ENCODE measurements around the gene ZNF770.

The ZNF770 gene, protein sequence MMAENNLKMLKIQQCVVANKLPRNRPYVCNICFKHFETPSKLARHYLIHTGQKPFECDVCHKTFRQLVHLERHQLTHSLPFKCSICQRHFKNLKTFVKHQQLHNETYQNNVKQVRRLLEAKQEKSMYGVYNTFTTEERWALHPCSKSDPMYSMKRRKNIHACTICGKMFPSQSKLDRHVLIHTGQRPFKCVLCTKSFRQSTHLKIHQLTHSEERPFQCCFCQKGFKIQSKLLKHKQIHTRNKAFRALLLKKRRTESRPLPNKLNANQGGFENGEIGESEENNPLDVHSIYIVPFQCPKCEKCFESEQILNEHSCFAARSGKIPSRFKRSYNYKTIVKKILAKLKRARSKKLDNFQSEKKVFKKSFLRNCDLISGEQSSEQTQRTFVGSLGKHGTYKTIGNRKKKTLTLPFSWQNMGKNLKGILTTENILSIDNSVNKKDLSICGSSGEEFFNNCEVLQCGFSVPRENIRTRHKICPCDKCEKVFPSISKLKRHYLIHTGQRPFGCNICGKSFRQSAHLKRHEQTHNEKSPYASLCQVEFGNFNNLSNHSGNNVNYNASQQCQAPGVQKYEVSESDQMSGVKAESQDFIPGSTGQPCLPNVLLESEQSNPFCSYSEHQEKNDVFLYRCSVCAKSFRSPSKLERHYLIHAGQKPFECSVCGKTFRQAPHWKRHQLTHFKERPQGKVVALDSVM

DNA sequence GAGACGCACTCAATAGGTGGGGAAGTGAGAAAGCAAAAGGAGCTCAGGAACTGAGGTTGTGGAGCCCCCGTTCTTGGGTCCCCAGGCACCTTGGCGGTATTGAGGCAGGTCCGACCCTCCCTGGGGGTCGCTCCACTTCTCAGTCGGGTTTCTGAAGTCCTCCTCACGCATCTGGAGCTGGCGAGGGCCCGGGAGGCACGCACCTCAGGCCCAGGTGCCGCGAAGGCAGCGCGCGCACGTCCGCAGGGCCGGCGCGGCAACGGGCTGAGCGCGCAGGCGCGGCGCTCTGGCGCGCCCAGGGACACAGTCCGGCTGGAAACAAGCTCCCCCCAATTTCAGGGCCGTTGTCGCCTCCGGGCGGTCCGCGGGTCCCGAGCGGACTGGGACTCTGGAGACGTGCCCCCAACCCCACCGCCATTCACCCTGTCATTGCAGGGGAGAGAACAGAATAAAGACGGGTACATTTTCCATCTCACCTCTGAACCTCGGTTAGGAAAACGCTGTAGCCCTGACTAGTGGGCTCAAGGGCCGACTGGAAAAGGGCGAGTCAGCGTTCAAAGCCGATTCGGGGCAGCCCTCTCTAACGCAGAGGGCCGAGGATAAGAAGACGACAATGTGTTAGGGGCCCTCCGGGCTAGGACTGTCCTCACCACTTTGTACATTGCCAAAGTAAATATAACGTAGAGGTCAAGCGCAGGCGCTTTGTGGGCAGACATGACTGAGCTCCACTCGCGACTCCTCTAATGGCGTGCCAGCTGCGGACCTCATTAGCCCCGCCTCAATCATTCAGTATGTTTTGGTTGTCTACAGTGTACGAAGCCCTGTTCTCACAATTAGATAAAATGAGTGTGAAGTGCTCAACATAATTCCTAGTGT lies at the start of gene ZNF770:
ZNF770 (minus strand) TSS at position 261 of the 876 bp plus-strand sequence. CDS start 4,853 bp downstream, outside the sequence.
- FAIRE-seq: no peak

DNA sequence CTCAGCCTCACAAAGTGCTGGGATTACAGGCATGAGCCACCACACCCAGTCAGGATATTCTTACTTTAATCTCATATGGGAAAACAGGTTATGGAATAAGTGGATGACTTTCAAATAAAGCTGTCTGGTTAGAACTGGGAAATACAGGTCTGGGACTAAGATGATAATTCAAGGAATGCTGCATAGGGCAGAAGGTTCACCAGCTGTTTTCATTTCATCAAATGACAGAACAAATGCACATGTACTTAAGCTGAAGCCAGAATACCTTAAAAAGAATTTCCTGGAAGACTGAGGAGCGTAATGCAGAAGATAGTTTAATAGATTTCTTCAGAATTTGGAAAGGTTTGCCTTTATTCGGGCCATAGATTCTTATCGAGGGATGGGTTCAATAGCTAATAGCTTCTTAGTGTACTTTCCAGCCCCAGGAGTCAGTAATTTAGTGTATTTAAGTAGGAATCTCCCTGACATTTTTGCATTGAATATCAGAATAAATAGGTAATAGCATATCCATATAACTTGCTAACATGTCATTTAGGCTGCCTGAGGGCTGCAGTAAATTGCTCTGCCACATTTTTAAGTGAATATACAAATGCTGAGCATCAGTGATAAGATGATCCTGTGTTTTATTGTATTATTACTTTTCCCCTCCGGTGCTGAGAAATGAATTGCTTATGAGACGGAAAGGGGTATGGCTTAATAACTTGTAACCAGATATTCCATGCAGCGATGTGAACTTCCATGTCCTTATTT lies 40.3 kb upstream of the ZNF770 start:
- FAIRE-seq: no peak

DNA sequence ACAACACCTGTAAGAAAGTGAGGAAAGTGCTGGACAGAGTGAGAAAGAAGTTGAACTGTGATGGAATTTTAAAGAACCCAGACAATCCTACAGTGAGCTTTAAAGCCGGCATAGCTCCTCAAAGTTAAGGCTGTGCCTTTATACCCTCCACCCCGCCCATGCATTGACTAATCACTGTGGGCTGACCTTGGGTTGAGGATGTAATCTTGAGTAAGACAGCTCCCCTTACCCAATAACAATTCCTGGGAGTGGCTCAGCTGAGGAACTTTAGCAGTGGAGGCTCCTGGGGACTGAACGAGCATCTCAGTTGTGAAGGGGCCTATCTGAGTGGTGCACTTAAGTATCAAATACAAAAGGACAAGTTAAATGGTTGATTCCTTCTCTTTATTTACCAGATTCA lies 35.7 kb upstream of the ZNF770 start:
- no peak for FAIRE-seq

DNA sequence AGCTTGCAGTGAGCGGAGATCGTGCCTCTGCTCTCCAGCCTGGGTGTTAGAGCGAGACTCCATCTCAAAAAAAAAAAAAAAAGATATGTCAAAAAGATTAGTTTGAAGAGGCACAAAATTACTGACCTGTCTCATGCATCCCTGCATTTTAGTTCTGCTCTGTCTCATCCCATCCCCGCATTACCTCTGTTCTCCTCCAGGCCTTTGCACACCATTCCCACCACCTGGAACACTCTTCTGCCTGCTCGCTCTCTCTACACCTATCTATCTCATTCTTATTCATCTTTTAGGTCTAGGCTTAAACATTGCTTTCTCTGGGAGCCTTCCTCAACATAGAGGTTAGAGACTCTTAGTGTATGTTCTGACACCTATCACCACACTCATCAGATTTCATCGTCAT lies 32.9 kb upstream of the ZNF770 start:
- no peak for FAIRE-seq

DNA sequence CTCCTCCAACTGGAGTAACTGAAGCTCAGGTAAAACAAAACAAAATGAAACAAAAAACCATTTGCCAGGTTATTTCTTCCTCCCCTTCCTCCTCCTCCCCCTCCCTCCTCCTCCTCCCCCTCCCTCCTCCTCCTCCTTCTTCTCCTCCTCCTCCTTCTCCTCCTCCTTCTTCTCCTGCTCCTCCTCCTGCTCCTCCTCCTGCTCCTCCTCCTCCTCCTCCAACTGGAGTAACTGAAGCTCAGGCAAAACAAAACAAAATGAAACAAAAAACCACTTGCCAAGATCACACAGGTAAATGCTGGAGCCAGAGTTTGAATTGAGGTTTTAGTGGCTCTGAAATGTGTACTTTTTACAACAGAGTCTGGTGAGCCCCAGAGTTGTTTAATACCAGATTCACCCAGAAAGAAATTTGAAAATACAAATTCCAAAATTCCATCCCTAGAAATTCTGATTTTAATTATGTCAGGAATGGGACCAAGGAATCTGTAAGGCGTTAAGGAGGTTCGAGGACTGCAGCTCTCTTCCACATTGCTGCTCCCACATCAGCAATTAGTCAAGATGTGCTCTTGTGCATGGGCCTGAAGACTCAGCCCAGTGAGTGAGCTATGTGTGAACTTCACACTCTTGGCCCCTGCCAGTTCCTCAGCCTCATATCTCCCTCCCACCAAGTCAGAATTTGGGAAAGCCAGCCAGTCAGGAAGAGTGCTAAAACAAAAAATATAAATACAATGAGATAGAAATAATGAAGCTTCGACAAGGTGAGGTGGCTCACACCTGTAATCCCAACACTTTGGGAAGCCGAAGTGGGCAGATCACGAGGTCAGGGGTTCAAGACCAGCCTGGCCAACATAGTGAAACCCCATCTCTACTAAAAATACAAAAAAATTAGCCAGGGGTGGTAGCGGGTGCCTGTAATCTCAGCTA lies 31.6 kb upstream of the ZNF770 start:
- no peak for FAIRE-seq

DNA sequence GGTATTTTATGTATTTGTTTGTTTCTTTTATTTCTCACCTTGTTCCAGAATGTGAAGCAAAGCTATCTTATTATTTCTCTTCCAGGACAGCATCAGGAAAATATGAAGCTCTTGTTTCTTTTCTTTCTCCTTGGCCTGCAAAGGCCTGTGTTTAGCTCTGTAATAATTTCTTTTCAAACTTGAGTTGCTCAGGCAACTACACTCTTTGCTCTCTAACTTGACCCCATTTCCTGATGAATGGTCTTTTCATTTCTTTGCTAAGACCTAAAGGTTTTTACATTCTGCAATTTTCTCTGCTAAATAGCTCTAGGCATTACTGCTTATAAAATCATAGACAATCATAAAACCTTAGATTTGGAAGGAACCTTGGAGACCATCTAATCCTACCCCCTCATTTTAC lies 26.2 kb upstream of the ZNF770 start:
- no peak for FAIRE-seq

DNA sequence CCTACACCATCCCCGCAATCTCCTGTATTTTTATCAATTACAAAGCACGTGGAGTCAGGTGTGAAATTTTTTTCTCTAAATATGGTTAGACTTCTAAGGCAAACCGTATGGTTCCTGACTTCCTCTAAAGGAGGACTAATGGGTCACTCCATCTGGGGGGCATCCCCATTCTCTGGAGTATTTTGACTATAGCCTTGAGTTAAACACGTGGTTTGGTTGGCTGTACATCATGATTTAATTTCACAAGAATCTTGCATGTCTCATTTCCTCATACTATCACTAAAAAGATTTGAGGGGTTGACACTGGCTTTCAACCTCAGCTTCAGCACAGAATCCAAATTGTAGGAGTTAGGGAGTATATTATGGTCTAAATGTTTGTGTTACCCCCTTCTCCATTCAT lies 25.3 kb upstream of the ZNF770 start:
- no peak for FAIRE-seq

DNA sequence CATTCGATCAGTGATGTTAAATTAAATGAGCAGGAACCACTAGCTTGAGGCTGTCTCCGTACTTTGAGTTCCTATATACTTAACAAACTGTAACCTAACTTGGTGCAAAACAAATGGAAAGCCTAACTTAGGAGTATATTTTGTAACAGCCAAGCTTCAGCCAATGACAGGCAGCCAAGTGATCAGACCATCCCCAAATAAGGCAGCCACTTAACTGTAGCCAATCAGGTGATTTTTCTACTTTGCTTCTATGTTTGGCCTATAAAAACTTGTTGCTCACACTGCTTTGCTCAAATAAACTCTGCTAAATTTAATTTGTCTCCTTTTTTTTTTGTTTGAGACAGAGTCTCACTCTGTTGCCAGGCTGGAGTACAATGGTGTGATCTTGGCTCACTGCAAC lies 19.3 kb upstream of the ZNF770 start:
- no peak for FAIRE-seq

DNA sequence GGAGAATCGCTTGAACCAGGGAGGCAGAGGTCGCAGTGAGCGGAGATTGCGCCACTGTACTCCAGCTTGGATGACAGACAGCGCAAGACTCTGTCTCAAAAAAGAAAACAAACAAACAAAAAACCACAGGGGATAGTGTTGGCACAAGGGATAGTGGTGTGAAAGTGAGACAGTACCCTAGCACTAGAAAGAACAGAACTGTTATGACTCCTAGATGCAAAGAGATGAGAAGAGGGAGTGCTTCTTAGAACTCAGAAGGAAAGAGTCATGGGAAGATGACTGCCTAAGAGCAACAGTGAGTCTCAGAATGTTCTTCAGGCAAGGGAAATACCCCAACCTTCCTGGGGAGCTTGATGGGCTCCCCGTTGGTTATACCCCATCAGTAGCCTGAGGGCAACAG lies 17.8 kb upstream of the ZNF770 start:
- no peak for FAIRE-seq

DNA sequence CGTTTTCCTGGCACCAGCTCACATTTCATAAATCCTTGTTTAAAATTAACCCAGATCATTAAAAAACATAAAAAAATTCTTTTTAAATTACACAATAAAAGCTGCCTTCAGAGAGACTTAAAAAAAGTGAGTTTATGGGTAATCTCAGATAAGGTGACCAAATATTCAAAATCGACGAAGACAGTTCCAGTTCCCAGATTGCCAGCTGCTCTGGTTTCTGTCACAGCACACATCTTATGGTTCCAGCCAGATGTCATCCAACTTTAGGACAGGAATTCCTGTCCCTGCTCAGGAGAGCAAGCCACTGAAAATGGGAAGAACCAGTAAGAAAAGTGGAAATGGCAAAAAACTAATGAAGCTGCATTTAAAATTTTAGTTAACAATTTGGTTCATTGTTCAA lies 15.8 kb upstream of the ZNF770 start:
- no peak for FAIRE-seq

DNA sequence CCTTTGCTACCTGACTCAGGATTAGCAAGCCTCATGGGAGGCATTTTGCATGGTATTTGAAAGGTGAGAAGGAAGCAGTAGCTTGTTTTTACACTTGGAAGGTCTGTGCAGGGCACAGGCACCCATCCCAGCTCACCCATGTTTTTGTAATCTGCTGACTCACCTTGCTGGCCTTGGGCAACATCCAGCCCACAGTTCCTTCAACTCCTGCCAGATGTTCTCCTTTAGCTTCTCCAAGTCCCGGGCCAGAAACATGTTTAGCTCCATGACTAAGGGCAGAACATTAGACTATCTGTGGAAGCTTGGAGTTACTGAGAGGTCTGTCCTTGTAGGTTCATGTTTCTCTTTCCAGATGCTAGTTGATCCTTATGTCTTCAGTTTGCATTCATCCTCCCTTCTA lies 12.4 kb upstream of the ZNF770 start:
- no peak for FAIRE-seq

DNA sequence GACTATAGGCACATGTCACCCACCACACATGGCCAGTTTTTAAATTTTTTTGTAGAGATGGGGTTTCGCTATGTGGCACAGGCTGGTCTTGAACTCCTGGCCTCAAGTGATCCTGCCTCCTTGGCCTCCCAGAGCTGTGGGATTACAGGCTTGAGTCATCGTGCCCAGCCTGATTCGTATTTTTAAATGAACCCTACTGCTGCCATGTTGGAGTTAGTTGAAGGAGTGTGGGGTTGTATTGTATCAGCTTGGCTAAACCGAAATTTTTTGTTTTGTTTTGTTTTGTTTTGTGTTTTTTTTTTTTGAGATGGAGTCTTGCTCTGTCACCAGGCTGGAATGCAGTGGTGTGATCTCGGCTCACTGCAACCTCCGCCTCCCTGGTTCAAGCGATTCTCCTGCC lies 11.8 kb upstream of the ZNF770 start:
- FAIRE-seq: no peak

DNA sequence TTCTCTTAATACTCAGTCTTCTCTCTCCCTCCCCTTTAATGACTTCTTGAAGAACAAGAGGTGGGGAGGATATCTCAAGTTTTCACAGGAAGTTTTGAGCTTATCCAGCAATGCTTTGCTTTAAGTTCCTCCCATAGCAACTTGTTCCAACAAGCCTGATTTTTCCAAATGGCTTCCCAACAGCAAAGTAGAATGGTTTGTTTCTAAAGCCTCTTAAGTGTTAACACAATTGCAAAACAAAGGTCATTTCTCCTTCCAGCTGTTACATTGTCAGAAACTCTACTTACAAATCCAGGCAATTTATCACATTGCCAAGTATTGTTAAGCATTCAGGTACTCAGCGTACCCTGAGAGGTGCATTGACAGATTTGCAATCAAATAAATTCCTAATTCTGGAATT lies 6.8 kb upstream of the ZNF770 start:
- FAIRE-seq: no peak

DNA sequence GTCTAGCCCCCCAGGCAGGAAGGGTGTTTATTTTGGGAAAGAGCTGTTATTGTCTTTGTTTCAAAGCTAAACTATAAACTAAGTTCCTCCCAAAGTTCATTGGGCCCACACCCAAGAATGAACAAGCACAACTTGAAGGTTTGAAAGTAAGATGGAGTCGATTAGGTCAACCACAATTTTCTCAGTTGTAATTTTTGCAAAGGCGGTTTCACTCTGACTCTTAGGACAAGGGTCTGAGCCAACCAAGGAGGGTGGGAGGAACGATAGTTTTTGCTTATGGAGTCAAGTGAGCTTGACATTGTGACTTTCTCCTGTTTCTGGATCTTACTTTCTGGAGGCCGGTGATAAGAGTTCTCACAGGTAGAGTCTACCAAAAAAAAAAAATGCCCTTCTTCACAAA lies 5.8 kb upstream of the ZNF770 start:
- FAIRE-seq: no peak

DNA sequence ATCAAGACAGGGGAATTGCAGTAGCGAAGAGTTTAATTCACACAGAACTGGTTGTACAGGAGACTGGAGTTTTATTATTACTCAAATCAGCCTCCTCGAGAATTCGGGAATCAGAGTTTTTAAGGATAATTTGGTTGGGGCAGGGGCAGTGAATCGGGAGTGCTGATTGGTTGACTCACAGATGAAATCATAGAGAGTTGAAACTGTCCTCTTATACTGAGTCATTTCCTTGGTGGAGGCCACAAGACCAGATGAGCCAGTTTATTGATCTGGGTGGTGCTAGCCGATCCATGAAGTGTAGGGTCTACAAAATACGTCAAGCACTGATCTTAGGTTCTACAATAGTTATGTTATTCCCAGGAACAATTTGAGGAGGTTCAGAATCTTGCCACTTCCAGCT lies 5.3 kb upstream of the ZNF770 start:
- no peak for FAIRE-seq

DNA sequence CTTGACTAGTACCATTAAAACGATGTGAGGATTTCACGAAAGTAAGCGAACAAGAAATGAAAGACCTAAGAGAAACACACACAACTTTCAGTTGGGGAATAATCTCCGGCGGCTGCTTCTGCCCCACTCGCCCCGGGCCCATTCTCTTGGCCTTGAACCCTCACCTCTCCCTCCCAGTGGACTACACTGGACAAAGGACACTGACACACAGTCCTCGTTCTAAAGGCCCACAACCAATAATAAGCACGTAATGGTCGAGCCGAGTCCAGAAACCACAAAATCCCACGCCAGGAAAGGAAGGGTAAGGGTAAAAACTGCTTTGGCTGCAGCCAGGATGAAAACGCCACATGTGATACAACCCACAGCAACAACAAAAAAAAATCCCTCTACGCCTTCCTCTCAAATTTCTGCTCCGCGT lies 469 bp downstream of the ZNF770 start:
- no peak for FAIRE-seq

DNA sequence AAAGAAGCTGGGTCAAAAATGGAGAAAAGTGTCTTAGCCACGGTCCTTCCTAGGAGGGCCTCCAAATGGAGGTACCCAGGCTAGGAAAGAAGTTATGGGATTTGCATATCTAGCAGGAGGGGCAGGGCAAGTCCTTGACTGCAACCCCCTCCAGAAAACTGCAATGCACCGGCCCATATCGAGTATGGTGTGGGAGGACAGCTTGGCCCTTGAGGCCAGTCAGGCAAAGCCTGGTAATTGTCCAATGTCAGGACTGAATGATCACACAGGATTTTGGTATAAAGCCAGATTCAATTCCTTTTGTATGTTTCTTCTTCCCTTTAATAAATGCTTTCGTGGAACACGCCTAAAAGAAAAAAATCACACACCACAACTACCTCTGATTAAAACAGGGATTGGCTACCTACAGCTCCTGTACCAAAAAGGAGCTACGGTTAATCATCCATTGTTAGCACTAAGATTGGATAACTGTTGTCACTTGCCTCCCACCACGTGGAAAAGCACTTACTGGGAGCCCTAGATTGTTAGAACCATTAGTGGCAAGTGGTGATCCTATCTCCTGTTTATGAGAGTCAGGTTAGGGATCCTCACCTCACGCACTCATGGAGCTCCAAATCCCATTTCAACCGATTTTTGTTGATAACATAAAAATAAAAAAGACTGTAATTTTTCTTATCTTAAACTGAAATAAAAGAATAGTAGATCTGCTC lies 1.2 kb downstream of the ZNF770 start:
- FAIRE-seq: no peak

DNA sequence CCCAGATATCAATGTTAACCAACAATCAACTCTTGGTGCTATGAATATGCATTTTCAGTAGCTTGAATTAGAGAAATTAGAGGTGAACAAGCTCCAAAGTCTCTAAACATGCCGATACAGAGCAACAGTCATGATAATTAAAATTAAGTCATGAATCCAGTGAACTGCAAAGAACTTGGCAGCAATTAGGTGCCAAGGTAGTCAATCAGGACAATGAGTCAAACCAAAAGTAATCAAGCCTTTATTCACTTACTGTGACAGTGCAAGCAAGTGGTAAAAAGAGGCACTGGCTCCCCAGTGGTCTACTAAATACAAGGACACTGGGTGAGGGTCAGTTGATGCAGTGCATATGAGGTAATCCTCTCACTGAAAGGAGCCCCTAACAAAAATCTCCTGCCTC lies 1.8 kb downstream of the ZNF770 start:
- FAIRE-seq: no peak

DNA sequence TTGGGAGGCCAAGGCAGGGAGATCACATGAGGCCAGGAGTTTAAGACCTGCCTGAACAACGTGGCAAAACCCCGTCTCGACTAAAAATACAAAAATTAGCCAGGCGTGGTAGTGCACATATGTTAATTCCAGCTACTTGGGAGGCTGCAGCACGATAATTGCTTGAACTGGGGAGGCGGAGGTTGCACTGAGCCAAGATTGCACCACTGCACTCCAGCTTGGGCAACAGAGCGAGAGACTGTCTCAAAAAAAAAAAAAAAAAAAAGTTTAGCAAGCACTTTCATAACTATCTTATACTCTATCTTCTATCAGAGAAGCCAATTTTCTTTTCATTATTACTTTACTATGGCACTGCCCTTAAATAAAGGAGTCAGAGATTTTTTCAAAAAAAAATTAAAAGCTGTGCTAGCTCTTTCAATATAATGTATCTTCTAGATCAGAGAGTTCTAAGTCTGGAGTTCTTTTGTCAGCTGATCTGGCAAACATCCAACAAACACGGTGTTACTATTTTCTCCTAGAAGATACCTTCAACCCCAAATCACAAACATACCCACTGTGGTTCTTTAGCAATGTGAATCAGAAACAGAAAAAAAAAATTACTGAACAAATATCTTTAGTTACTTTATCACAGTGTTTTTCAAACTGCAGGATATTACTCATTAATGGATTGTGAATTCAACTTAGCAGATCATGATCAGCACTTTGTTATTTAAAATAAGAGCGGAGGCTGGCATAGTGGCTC lies 3.0 kb downstream of the ZNF770 start:
- FAIRE-seq: no peak

DNA sequence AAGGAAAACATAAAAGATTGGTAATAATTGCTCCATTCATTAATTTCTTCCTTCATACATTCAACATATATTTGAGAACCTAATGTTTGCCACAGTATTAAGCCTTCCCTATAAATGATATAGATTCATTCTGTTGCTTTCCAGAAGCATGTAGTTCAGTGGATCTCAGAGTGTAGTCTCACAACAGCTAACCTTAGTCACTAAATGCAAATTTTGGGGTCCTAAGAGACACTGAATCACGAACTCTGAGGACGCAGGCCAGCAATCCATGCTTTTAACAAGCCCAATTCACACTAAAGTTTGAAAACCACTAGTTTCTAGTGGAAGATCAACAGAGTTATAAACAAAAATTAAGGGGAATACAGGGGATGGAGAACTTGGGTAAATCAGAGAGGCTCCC lies 11.3 kb downstream of the ZNF770 start:
- no peak for FAIRE-seq
